ENCODE results near the gene KDM4B.

KDM4B gene

DNA sequence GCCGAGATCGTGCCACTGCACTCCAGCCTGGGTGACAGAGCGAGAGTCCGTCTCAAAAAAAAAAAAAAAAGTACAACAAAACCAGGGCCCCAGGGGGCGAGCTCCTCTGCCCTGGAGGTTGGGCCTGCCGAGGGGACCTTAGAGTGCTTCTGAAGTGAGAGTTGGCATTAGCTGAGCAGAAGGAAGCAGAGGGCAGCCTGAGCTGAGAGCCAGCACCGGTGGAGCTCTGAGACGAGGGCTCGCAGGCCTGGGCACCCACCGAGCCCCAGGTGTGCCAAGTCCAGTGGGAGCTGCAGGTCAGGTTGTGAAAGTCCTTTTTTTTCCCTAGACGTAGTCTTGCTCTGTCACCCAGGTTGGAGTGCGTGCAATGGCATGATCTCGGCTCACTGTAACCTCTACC lies 46.0 kb downstream of the KDM4B start:
- peaks cover 18% of the 10 kb centered on the region; the same call in 1 of the 2 replicates for H3K9me3 ChIP-seq (ENCODE audit: control insufficient read depth, insufficient read depth, low read length)
- no peak overlapping the region for H3K4me2 ChIP-seq (ENCODE audit: low read length)
- no peaks in the 10 kb centered on the region for H3K4me1 ChIP-seq (ENCODE audit: control insufficient read depth, low read length)
- no peaks in the 10 kb centered on the region for H4K20me1 ChIP-seq (ENCODE audit: control insufficient read depth, insufficient read depth, low read depth, low read length)
- H3K79me2 ChIP-seq (ENCODE audit: control insufficient read depth, low read length), result peaks cover 39% of the 10 kb centered on the region
- H3K27ac ChIP-seq (ENCODE audit: low read depth, low read length), result no peak overlapping the region
- H3K4me3 ChIP-seq (ENCODE audit: low read length), result no peak overlapping the region
- H3K27me3 ChIP-seq (ENCODE audit: control insufficient read depth, low read length), result no peaks in the 10 kb centered on the region
- H3K9me2 ChIP-seq (replicated peaks; ENCODE audit: control insufficient read depth, low read length), result no peaks in the 10 kb centered on the region
- no peaks in the 10 kb centered on the region for H3F3A ChIP-seq (ENCODE audit: control insufficient read depth, insufficient read depth)
- peaks cover 33% of the 10 kb centered on the region for H3K36me3 ChIP-seq (ENCODE audit: control insufficient read depth, low read length)
- TF ChIP-seq EZH2phosphoT487 (IDR thresholded peaks at IDR 0.05; ENCODE audit: borderline replicate concordance, low read length), result no peak
- TF ChIP-seq, protein P1, sequence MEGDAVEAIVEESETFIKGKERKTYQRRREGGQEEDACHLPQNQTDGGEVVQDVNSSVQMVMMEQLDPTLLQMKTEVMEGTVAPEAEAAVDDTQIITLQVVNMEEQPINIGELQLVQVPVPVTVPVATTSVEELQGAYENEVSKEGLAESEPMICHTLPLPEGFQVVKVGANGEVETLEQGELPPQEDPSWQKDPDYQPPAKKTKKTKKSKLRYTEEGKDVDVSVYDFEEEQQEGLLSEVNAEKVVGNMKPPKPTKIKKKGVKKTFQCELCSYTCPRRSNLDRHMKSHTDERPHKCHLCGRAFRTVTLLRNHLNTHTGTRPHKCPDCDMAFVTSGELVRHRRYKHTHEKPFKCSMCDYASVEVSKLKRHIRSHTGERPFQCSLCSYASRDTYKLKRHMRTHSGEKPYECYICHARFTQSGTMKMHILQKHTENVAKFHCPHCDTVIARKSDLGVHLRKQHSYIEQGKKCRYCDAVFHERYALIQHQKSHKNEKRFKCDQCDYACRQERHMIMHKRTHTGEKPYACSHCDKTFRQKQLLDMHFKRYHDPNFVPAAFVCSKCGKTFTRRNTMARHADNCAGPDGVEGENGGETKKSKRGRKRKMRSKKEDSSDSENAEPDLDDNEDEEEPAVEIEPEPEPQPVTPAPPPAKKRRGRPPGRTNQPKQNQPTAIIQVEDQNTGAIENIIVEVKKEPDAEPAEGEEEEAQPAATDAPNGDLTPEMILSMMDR (IDR thresholded peaks at IDR 0.05; ENCODE audit: low read depth, low read length, poor library complexity, severe bottlenecking), result no peak

GRCh38 chr19:5016268-5016667 lies 47.4 kb downstream of the KDM4B start:
- TF ChIP-seq, protein P1 (IDR thresholded peaks at IDR 0.05; ENCODE audit: low read depth, low read length, poor library complexity, severe bottlenecking), result no peak
- no peak for TF ChIP-seq EZH2phosphoT487 (IDR thresholded peaks at IDR 0.05; ENCODE audit: borderline replicate concordance, low read length)
- H3K4me1 ChIP-seq (ENCODE audit: control insufficient read depth, low read length), result no peaks in the 10 kb centered on the region
- no peaks in the 10 kb centered on the region for H3K27me3 ChIP-seq (ENCODE audit: control insufficient read depth, low read length)
- no peaks in the 10 kb centered on the region for H4K20me1 ChIP-seq (ENCODE audit: control insufficient read depth, insufficient read depth, low read depth, low read length)
- H3K4me3 ChIP-seq (ENCODE audit: low read length), result no peak overlapping the region
- no peaks in the 10 kb centered on the region for H3F3A ChIP-seq (ENCODE audit: control insufficient read depth, insufficient read depth)
- H3K9me3 ChIP-seq (ENCODE audit: control insufficient read depth, insufficient read depth, low read length), result peaks cover 18% of the 10 kb centered on the region; the same call in 1 of the 2 replicates
- no peaks in the 10 kb centered on the region for H3K9me2 ChIP-seq (replicated peaks; ENCODE audit: control insufficient read depth, low read length)
- peaks cover 38% of the 10 kb centered on the region for H3K79me2 ChIP-seq (ENCODE audit: control insufficient read depth, low read length)
- H3K4me2 ChIP-seq (ENCODE audit: low read length), result no peak overlapping the region
- no peak overlapping the region for H3K27ac ChIP-seq (ENCODE audit: low read depth, low read length)
- peaks cover 36% of the 10 kb centered on the region for H3K36me3 ChIP-seq (ENCODE audit: control insufficient read depth, low read length)

DNA sequence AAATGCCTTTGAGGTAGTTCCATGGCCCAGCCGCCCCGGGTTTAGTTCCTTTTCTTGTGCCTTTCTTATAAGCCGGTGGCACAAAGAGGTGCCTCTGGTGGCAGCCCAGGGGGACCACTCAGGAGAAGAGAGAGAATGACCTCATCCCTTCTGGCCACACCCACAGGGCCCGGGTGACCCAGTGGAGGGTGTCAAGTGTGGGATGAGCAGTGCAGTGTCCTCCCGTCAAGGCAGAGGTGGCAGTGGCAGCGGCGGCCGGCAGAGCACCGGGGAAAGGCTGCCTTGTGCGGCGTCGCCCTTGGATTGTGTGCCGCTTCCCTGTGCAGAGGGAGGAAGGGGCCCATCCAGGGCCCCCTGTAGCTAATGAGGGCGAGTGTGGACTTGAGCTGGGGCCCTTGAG lies 47.9 kb downstream of the KDM4B start:
- no peaks in the 10 kb centered on the region for H3F3A ChIP-seq (ENCODE audit: control insufficient read depth, insufficient read depth)
- H3K4me1 ChIP-seq (ENCODE audit: control insufficient read depth, low read length), result no peaks in the 10 kb centered on the region
- H3K4me2 ChIP-seq (ENCODE audit: low read length), result no peak overlapping the region
- TF ChIP-seq, protein P1 (IDR thresholded peaks at IDR 0.05; ENCODE audit: low read depth, low read length, poor library complexity, severe bottlenecking), result no peak
- no peak for TF ChIP-seq EZH2phosphoT487 (IDR thresholded peaks at IDR 0.05; ENCODE audit: borderline replicate concordance, low read length)
- H3K27ac ChIP-seq (ENCODE audit: low read depth, low read length), result no peak overlapping the region
- H3K9me2 ChIP-seq (replicated peaks; ENCODE audit: control insufficient read depth, low read length), result no peaks in the 10 kb centered on the region
- no peak overlapping the region for H3K4me3 ChIP-seq (ENCODE audit: low read length)
- no peaks in the 10 kb centered on the region for H4K20me1 ChIP-seq (ENCODE audit: control insufficient read depth, insufficient read depth, low read depth, low read length)
- no peaks in the 10 kb centered on the region for H3K27me3 ChIP-seq (ENCODE audit: control insufficient read depth, low read length)
- peaks cover 35% of the 10 kb centered on the region for H3K79me2 ChIP-seq (ENCODE audit: control insufficient read depth, low read length)
- H3K9me3 ChIP-seq (ENCODE audit: control insufficient read depth, insufficient read depth, low read length), result peaks cover 18% of the 10 kb centered on the region; the same call in 1 of the 2 replicates
- peaks cover 36% of the 10 kb centered on the region for H3K36me3 ChIP-seq (ENCODE audit: control insufficient read depth, low read length)
